Measurements from ENCODE around the gene FDX1.

GRCh38 chr11:110468121-110468520 is 38.4 kb downstream of the FDX1 start:
- TF ChIP-seq, protein P1, sequence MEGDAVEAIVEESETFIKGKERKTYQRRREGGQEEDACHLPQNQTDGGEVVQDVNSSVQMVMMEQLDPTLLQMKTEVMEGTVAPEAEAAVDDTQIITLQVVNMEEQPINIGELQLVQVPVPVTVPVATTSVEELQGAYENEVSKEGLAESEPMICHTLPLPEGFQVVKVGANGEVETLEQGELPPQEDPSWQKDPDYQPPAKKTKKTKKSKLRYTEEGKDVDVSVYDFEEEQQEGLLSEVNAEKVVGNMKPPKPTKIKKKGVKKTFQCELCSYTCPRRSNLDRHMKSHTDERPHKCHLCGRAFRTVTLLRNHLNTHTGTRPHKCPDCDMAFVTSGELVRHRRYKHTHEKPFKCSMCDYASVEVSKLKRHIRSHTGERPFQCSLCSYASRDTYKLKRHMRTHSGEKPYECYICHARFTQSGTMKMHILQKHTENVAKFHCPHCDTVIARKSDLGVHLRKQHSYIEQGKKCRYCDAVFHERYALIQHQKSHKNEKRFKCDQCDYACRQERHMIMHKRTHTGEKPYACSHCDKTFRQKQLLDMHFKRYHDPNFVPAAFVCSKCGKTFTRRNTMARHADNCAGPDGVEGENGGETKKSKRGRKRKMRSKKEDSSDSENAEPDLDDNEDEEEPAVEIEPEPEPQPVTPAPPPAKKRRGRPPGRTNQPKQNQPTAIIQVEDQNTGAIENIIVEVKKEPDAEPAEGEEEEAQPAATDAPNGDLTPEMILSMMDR (IDR thresholded peaks at IDR 0.05; ENCODE audit: low read depth, low read length), result no peak
- TF ChIP-seq EZH2phosphoT487 (IDR thresholded peaks at IDR 0.05; ENCODE audit: low read depth), result no peak

Data from OCI-LY3 (cell line).